Activated naive CD4-positive, alpha-beta T cell treated with anti-CD3 and anti-CD28 coated beads for 36 hours (primary cell): ENCODE data around the gene ZNF20. TPM values are rescaled to one million over a fixed set of nuclear protein-coding genes. Genes with fewer than 3 reads are reported as not detected.
A peak's percentile ranks its signal among the peaks of the same experiment; 100 is the strongest.

Experiments
- CTCF ChIA-PET: fragments of 350-600 bp; sonication (Branson Sonifier 250); formaldehyde crosslinking; loops from one replicate; lab custom pipeline; 2021; ENCODE audit warnings: antibody characterized with exemption; lab: Charles Lee
- DNase-seq: peaks from one replicate; pipeline ENCODE4 v3.0.0-alpha.2; 2020
- H3K27ac Mint-ChIP-seq: one replicate; pipeline ENCODE4 v1.8.0; 2021; ENCODE audit warnings: mild to moderate bottlenecking, mixed read lengths
- H3K27me3 Mint-ChIP-seq: one replicate; pipeline ENCODE4 v1.8.0; 2021; ENCODE audit warnings: low read depth, mixed read lengths
- H3K36me3 Mint-ChIP-seq: one replicate; pipeline ENCODE4 v1.8.0; 2021; ENCODE audit warnings: low read depth, mixed read lengths
- H3K4me1 Mint-ChIP-seq: one replicate; pipeline ENCODE4 v1.8.0; 2021; ENCODE audit warnings: low read depth, mixed read lengths
- H3K4me3 Mint-ChIP-seq: one replicate; pipeline ENCODE4 v1.8.0; 2021; ENCODE audit warnings: mild to moderate bottlenecking, moderate library complexity, mixed read lengths
- H3K9me3 Mint-ChIP-seq: one replicate; pipeline ENCODE4 v1.8.0; 2021; ENCODE audit warnings: mixed read lengths
- intact Hi-C: fragments of 100-400 bp; cut with micrococcal nuclease; formaldehyde crosslinking; loops from one replicate; pipeline ENCODE4 v1.15.1; 2023
- total RNA-seq, 2 experiments: library from RNA; stranded (reverse); gene quantifications; one replicate each; pipeline ENCODE4 v1.2.3, GENCODE V29; 2021

The ZNF20 gene
- total RNA-seq, result 1 to 10 TPM; 2.1 to 3.1 TPM

GRCh38 chr19:12139885-12140544, at the start of gene ZNF20:
Gene ZNF20, minus strand, starts transcription at chr19:12140350. Its CDS starts 168 bp downstream, at chr19:12140182.
- intact Hi-C loops, result loop anchor here (1.0 kb wide), 2 partner anchors 176 to 342 kb away; partner anchors contain the start of gene ZNF491
- Mint-ChIP-seq H3K4me3 (peak within 1 kb of the TSS; percentile 92), H3K4me1 (peaks cover 32% of the 10 kb centered on the region), H3K36me3 (peaks cover 23% of the 10 kb centered on the region), H3K27me3 (no peaks in the 10 kb centered on the region), H3K27ac (peak within 1 kb of the TSS; percentile 65), H3K9me3 (peaks cover 10% of the 10 kb centered on the region)
- CTCF ChIA-PET, result interaction anchor here (0.6 to 2.9 kb wide), 14 partner anchors 17 to 909 kb away, joined by 3 to 35 read pairs (median 4); partner anchors contain the start of genes ZNF491, ZNF625, ZNF700 and ZNF763
- peak; percentile 95 for DNase-seq

- H3K27ac Mint-ChIP-seq, result no peak overlapping the region
- peaks cover 3% of the 10 kb centered on the region for H3K4me1 Mint-ChIP-seq
- peaks cover 91% of the 10 kb centered on the region for H3K36me3 Mint-ChIP-seq
- H3K4me3 Mint-ChIP-seq, result no peak overlapping the region
- peaks cover 66% of the 10 kb centered on the region for H3K9me3 Mint-ChIP-seq
- intact Hi-C loops, result no loop called here
- CTCF ChIA-PET, result interaction anchor here (0.6 kb wide), 1 partner anchor 212 kb away, joined by 3 read pairs; no protein-coding TSS in a partner anchor
- no peak for DNase-seq
- H3K27me3 Mint-ChIP-seq, result no peaks in the 10 kb centered on the region
Measured at GRCh38 chr19:12187625-12188024, 47.5 kb upstream of the ZNF20 start.

- H3K4me3 Mint-ChIP-seq, result no peak overlapping the region
- no peak overlapping the region for H3K27ac Mint-ChIP-seq
- DNase-seq, result no peak
- CTCF ChIA-PET, result no interaction called here
- peaks cover 14% of the 10 kb centered on the region for H3K4me1 Mint-ChIP-seq
- peaks cover 90% of the 10 kb centered on the region for H3K36me3 Mint-ChIP-seq
- intact Hi-C loops, result no loop called here
- H3K27me3 Mint-ChIP-seq, result no peaks in the 10 kb centered on the region
- H3K9me3 Mint-ChIP-seq, result peaks cover 49% of the 10 kb centered on the region
Measured at GRCh38 chr19:12180377-12180776, 40.2 kb upstream of the ZNF20 start.

- CTCF ChIA-PET, result no interaction called here
- H3K9me3 Mint-ChIP-seq, result no peaks in the 10 kb centered on the region
- DNase-seq, result no peak
- H3K27me3 Mint-ChIP-seq, result no peaks in the 10 kb centered on the region
- peak overlapping the region; percentile 21 for H3K27ac Mint-ChIP-seq
- H3K36me3 Mint-ChIP-seq, result peaks cover 13% of the 10 kb centered on the region
- intact Hi-C loops, result no loop called here
- H3K4me1 Mint-ChIP-seq, result peaks cover 44% of the 10 kb centered on the region
- no peak overlapping the region for H3K4me3 Mint-ChIP-seq
Measured at GRCh38 chr19:12166626-12167025, 26.5 kb upstream of the ZNF20 start.

- DNase-seq, result no peak
- intact Hi-C loops, result loop anchor here (2.0 kb wide), 3 partner anchors 169 to 447 kb away; partner anchors contain the start of genes ZNF490, ZNF563 and ZNF791
- Mint-ChIP-seq H3K4me1 (peaks cover 43% of the 10 kb centered on the region), H3K27me3 (no peaks in the 10 kb centered on the region), H3K9me3 (no peaks in the 10 kb centered on the region), H3K27ac (peak overlapping the region; percentile 88), H3K36me3 (no peaks in the 10 kb centered on the region), H3K4me3 (peak overlapping the region; percentile 90)
- CTCF ChIA-PET, result interaction anchor here (0.6 to 1.2 kb wide), 2 partner anchors 149 to 366 kb away, joined by 3 read pairs; no protein-coding TSS in a partner anchor
Measured at GRCh38 chr19:12163826-12164225, 23.7 kb upstream of the ZNF20 start.

GRCh38 chr19:12162882-12163806, 23.0 kb upstream of the ZNF20 start, which contains the start of gene ZNF136:
Gene ZNF136, plus strand, starts transcription at chr19:12163096. Its CDS starts 108 bp downstream, at chr19:12163204.
- Mint-ChIP-seq H3K36me3 (no peaks in the 10 kb centered on the region), H3K9me3 (no peaks in the 10 kb centered on the region)
- intact Hi-C loops, result loop anchor here (1.0 to 2.0 kb wide), 4 partner anchors 131 to 448 kb away; partner anchors contain the start of genes ZNF44, ZNF490, ZNF563 and ZNF791

GRCh38 chr19:12162513-12162881, 22.3 kb upstream of the ZNF20 start:
- no peaks in the 10 kb centered on the region for H3K36me3 Mint-ChIP-seq
- intact Hi-C loops, result loop anchor here (1.0 to 2.0 kb wide), 4 partner anchors 132 to 448 kb away; partner anchors contain the start of genes ZNF44, ZNF490, ZNF563 and ZNF791
- CTCF ChIA-PET, result interaction anchor here (0.6 to 2.5 kb wide), 4 partner anchors 102 to 462 kb away, joined by 3 to 10 read pairs (median 4); no protein-coding TSS in a partner anchor
- DNase-seq, result no peak
- H3K4me1 Mint-ChIP-seq, result peaks cover 42% of the 10 kb centered on the region
- no peaks in the 10 kb centered on the region for H3K9me3 Mint-ChIP-seq
- H3K27me3 Mint-ChIP-seq, result no peaks in the 10 kb centered on the region
- peak overlapping the region; percentile 91 for H3K27ac Mint-ChIP-seq
- peak overlapping the region; percentile 87 for H3K4me3 Mint-ChIP-seq

More at GRCh38 chr19:12162882-12163806, 23.0 kb upstream of the ZNF20 start, which contains the start of gene ZNF136:
- CTCF ChIA-PET, result interaction anchor here (0.6 to 2.5 kb wide), 4 partner anchors 103 to 463 kb away, joined by 3 to 10 read pairs (median 4); no protein-coding TSS in a partner anchor
- peak; percentile 99 for DNase-seq
- H3K4me3 Mint-ChIP-seq, result peak within 1 kb of the TSS; percentile 90
- H3K4me1 Mint-ChIP-seq, result peaks cover 42% of the 10 kb centered on the region
- no peaks in the 10 kb centered on the region for H3K27me3 Mint-ChIP-seq
- peak within 1 kb of the TSS; percentile 91 for H3K27ac Mint-ChIP-seq

GRCh38 chr19:12159773-12160414, 19.7 kb upstream of the ZNF20 start:
- intact Hi-C loops, result no loop called here
- no peaks in the 10 kb centered on the region for H3K9me3 Mint-ChIP-seq
- H3K4me1 Mint-ChIP-seq, result peaks cover 31% of the 10 kb centered on the region
- H3K27me3 Mint-ChIP-seq, result peaks cover 2% of the 10 kb centered on the region
- DNase-seq, result peak; percentile 12
- H3K27ac Mint-ChIP-seq, result no peak overlapping the region
- peaks cover 2% of the 10 kb centered on the region for H3K36me3 Mint-ChIP-seq
- CTCF ChIA-PET, result interaction anchor here (1.1 kb wide), 1 partner anchor 69 kb away, joined by 3 read pairs; no protein-coding TSS in a partner anchor
- H3K4me3 Mint-ChIP-seq, result no peak overlapping the region

GRCh38 chr19:12156223-12157058, 16.3 kb upstream of the ZNF20 start, which contains the start of gene ZNF625:
Gene ZNF625, minus strand, starts transcription at chr19:12156734. Its CDS starts 176 bp downstream, at chr19:12156558.
- H3K4me1 Mint-ChIP-seq, result peaks cover 13% of the 10 kb centered on the region
- intact Hi-C loops, result no loop called here
- peak within 1 kb of the TSS; percentile 86 for H3K4me3 Mint-ChIP-seq
- peaks cover 2% of the 10 kb centered on the region for H3K27me3 Mint-ChIP-seq
- peak; percentile 74 for DNase-seq
- CTCF ChIA-PET, result interaction anchor here (0.6 to 1.4 kb wide), 6 partner anchors 16 to 1050 kb away, joined by 3 to 4 read pairs (median 3); partner anchors contain the start of gene ZNF20
- no peaks in the 10 kb centered on the region for H3K9me3 Mint-ChIP-seq
- peaks cover 2% of the 10 kb centered on the region for H3K36me3 Mint-ChIP-seq
- H3K27ac Mint-ChIP-seq, result peak within 1 kb of the TSS; percentile 59

GRCh38 chr19:12155324-12155860, 15.2 kb upstream of the ZNF20 start:
- Mint-ChIP-seq H3K36me3 (peaks cover 5% of the 10 kb centered on the region), H3K9me3 (no peaks in the 10 kb centered on the region), H3K27ac (no peak overlapping the region), H3K4me1 (peaks cover 13% of the 10 kb centered on the region), H3K4me3 (peak overlapping the region; percentile 86), H3K27me3 (peaks cover 2% of the 10 kb centered on the region)
- CTCF ChIA-PET, result no interaction called here
- intact Hi-C loops, result no loop called here
- no peak for DNase-seq
